ENCODE data around the gene BAHCC1.

The BAHCC1 gene

DNA sequence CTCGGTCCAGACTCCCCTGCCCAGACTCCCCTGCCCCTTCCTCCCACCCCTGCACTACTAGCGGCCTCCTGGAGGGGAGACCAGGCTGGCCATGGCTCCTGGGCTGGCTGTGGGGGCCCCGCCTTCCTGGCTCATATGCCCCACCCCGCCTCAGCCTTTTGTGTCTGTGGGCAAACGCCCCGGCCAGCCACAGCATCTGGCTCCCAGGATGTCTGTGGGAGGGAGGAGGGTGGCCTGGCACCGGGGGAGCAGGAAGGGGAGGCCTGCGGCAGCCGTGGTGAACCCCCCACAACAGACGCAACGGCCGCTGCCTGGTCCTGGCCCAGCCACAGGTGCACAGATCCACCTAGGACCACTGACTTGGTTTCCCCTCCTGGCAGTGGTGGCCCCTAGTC is 32.9 kb downstream of the BAHCC1 start:
- DNase-seq: no peak

DNA sequence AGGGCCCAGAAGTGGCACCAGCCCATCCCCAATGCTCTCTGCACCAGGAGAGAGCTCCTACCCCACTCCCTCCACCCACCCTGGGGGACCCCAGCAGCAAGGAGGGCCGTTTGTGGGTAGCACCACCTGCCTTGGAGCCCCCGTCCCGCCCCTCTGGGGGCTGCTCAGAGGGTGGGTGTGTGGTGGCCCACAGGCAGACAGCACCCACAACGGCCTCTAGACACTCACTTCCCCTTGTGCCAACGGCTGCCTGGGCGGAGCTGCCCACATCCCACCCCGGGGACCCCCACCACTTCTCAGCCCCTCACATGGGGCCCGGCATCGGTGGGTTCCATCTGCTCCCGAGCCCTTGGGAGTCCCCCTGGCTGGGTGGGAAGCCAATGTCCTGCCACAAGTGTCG is 33.3 kb downstream of the BAHCC1 start:
- no peak for DNase-seq

DNA sequence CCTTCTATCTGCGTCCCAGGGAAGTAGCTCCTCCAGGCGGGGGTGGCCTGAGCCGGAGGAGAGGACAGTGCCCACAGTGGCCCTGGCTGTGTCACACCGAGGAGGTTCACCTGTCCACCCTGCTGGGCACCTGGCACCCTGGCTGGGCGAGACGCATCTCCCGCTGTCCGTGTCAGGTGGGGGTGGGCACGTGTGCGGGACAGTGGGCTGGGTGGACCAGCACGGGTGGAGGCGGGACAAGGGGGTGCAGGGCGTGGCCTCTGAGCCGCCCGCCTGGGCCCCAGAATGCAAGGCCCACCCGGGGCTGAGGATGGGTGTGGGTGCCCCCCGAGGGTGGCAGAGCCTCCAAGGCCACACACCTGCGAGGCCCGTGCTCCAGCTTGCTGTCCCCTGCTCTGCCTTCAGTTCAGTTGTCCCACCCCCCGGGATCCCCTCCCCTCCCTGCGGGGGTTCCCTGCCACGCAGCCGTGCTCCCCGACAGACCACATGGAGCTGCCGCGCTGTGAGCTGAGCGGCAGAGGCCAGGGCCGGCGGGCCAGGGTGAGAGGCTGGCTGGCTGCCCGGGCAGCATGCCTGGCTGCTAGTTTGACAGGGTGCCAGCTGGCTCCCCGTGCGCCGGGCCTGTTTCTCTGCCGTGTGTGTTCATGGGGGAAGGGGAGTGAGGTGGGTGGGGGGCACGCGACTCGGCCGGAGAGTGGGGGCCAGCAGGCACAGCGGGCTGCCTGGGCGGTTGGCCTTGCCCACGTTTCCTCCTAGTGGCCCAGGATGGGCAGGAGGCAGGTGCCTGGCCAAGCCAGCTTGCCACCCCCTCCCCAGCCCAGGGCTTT is 33.9 kb downstream of the BAHCC1 start:
- DNase-seq: no peak

DNA sequence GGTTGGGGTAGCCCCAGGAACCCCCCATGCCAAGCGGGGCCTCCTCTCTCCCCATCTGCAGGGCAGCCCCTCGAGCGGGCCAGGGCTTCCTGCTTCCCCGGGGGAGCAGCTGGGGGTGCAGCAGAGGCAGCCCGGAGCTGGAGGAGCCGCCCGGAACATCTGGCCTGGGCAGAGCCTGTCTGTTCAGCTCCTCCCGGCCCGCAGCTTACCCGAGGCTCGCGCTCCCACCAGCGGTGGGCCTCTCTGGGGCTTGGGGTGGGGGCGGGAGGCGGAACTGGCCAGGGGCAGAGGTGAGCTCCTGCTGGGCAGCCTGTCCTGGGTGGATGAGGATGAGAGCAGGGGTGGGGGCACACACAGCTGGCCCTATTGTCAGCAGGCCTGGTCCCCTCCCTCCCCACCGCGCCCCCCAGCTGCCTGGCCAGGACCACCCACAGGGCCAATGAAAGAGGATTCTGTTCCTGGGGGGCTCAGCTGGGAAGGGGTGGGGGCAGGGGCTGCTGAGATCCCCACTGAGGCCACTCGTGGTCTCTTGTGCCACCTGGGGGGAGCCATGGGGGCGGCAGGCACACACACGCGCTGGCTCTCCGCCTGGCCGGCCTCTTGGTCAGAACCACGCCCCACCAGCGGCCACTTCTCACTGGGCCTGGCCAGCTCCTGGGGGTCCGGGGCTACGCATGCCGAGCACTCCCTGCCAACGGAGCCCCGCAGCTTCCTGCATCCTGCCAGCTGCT is 34.7 kb downstream of the BAHCC1 start:
- no peak for DNase-seq

DNA sequence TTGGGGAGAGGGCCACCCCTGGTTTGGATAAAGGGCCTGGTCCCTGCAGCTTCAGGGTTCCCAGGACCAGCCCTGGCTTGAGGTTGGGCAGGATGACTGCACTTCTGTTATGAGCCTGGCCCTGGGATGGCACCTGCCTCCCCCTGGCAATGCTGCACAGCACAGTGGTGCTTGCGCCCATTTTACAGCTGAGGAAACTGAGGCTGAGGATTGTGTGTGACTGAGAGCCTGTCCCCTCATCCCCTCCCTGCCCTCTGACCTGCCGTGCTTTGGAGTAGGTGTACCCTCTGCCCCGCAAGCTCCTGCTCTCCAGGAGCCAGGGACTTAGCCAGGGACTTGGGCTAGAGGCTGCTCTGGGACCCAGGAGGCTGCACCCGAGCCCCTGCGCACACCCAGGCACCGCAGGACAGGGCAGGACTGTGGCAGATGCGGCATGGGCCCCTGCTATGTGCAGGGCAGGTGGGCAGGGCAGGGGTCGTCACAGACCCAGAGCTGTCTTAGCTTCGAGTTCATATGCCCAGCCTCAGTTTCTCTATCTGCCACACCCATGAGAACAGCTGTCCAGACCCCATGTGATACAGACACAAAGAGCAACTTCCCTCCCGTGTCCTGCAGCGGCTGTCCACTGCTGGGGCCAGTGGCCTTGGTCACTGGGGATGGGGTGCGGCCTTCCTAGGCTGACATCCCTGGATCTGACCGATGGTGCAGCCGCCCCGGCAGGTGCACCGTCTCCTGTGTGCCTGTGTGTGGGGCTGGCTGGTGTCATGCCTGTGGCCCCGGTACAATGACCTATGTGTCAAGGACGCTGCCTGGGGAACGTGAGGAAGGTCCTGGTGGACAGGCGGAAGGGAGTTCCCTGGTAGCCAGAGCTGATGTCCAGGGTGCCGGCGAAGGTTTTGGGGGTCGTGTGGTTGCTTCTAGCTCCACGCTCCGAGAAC is 36.6 kb downstream of the BAHCC1 start:
- no peak for DNase-seq

DNA sequence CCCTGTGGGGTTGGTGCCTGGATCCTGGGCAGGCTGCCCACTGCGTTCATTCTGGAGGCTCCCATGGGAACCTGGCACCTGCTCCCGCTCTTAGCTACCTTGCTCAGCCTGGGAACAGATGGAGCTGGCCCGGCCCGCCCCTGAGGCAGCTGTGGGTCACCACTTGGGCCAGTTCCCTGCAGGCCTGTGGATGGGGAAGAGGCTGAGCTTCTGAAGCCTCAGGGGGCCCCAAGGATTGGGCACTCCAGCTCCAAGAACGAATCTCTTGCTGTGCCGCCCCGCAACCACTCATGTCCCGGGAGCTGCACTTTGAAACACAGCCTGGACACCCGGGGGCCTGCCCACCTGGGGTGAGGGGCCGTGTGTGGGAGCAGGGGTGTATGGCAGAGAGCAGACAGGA is 37.7 kb downstream of the BAHCC1 start:
- DNase-seq: no peak

- no peak for DNase-seq
Observed at GRCh38 chr17:81433656-81434055, 38.4 kb downstream of the BAHCC1 start.

GRCh38 chr17:81434072-81434471 is 38.8 kb downstream of the BAHCC1 start:
- no peak for DNase-seq

DNA sequence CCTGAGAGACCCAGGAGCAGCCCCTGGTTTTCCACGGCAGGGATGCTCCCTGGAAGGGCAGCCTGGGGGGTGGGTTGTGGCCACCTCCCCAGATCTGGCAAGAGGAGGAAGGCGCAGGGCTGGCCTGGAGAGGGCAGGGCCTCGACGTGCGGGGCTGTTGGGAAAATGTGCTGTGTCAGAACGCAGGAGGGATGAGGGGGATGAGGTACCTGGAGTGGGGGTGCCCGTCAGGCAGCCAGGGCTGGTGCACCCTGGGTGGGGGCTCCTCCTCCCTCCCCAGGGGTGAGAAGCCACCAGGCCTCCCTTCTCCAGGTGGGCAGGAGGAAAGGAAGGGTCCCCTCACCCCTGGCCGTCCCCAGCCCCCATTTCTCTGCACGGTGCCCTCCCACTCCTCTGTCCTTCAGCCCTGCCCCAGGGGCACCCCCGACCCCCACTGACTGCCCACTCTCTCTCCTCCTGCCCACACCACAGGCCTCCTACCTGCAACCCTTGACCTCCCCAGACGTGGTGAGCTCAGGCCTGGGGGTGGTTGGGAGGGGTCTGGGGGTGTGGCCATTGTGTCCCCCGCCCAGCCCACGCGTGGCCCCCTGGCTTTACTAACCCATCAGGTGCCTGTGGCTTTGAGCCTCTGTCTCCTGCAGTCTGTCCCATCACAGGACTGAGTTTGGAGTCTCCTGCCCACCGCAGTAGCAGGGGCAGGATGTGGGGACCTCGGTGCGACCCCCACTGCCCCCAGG is 39.6 kb downstream of the BAHCC1 start:
- DNase-seq: no peak

DNA sequence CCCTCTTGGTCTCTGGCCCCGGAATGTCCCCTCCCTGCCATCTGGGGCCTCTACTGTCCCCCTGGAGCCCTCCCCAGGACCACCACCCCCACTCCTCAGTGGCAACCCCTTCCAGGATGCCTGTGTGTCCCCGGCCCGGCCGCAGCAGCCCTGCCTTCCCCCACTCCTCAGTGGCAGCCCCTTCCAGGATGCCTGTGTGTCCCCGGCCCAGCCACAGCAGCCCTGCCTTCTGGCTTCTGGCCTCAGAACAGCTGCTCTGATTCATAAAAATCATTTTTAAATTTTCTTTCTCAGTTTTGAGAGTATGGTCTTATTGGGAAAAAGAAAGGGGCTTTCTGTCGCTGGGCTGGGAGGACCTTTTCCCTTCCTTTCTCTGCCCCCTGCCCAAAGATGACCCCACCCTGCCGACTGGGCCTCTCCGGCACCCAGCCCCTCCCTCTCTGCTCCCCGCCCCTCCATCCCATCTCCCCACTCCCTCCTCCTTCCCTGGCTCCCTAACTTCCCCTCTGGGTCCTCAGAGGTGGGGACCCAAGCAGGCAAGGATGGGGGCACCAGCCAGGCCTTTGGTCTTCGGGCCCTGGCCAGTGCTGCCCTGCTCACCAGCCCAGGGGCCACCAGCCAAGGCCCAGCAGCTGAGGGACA is 40.5 kb downstream of the BAHCC1 start:
- no peak for DNase-seq

DNA sequence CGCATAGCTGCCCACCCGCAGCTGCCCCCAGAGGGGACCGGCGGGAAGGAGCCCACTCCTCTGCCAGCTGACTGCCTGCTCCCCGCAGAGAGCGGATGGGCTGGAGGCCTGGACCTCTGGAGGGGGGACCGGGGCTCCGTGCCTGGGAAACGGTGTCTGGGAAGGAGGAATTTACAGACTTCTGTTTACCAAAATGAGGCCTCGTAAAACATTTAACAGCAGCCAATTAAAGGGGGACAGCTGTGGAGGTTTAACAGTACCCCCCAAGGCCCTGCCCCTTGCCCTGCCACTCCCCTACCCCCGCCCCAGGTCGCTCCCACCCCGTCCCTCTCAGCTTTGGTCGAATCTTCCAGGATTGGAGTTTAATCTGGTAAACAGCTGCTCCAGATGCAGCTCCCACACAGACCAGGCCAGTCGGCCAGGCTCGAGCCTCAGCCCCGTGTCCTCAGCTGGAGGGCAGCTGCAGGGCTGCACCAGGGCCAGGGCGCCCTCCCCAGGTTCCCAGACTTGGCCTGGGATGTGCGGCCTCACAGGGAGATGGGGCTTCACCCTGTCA is 41.1 kb downstream of the BAHCC1 start:
- no peak for DNase-seq

GRCh38 chr17:81437191-81437651 is 42.0 kb downstream of the BAHCC1 start:
- DNase-seq: no peak

- DNase-seq: no peak
Observed at GRCh38 chr17:81438007-81438659, 42.9 kb downstream of the BAHCC1 start.

DNA sequence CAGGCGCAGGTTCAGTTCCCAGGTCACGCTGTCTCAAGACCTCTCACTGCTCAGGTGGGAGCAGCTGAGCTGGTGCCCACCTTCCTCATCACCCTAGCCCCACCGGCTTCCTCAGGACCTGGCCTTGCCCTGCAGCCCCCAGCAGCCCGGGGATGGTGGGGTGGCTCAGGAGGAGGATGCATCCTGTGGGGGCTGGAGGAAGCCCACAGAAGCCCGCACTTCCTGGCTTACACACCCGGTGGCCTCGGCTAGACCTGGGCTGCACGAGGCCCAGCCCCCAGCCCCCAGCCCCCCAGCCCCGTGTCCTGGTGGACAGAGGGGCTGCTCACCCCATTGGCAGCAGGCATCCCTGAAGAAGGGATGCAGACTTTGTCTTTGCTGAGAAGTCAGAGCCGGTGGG is 43.4 kb downstream of the BAHCC1 start:
- DNase-seq: no peak

- DNase-seq: no peak
Observed at GRCh38 chr17:81440051-81440471, 44.8 kb downstream of the BAHCC1 start.

- no peak for DNase-seq
Observed at GRCh38 chr17:81440511-81441244, 45.4 kb downstream of the BAHCC1 start.

DNA sequence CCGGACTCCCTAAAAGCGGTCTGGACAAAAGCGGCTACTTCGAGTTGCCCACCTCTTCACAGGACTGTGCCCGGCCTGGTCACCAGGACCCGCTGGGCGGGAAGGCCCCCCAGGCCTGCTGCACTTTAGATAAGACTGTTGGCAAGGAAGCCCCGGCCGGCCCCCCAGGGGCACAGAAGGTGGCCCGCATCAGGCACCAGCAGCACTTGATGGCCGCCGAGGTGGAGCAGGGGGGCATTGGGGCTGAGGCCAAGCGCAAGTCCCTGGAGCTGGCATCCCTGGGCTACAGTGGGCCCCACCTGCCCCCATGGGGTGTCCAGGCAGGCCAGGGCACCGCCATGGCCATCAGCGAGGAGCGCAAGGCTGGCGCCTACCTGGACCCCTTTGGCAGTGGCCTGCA is 47.5 kb downstream of the BAHCC1 start:
- no peak for DNase-seq

DNA sequence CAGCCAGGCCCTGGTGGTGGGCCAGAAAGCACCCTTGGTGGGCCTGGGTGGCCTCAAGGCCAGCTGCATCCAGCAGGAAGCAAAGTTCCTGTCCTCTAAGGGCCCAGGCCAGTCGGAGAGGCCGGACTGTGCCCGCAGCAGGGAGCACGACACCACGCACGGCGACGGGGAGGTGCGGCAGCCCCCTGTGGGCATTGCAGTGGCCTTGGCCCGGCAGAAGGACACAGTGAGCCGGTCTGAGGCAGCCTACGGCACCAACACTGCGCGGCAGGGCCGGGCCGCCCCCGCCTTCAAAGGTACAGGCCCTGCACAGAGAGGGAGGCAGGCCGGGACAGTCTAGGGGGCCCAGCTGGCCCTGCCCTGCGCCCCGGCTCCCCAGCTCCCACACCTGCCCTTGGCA is 48.0 kb downstream of the BAHCC1 start:
- DNase-seq: no peak

DNA sequence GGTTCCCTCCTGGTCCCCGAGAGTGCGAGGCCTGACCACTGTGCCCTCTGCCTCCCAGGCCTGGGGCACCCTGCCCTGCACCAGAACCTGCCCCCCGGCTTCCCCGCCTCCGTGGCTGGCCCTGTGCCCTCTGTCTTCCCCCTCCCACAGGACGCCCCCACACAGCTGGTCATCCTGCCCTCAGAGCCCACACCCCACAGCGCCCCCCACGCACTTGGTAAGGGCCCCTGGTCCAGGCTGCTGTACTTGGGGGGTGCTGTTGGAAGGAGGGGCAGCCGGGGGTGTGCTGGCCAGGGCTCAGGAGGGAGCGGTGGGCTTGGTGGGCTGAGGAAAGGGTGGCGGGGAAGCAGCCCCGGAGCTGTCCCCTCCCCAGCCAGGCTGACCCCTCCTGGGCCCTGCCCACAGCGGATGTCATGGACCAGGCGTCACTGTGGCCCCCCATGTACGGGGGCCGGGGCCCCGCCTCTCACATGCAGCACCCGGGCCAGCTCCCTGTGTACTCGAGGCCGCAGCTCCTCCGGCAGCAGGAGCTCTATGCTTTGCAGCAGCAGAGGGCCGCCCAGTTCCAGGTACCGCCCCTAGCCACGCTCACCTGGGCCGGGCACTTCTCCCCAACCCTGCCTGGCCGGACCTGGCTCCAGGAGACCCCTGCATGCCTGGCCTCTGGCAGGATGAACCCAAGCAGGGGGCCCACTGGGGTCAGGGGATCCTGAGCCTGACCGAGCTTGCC is 49.5 kb downstream of the BAHCC1 start:
- DNase-seq: no peak

Data from T-helper 1 cell (primary cell).